HepG2 (cell line): ENCODE results near the gene USP5. TPM values are rescaled to one million over a fixed set of nuclear protein-coding genes. Genes with fewer than 3 reads are reported as not detected.

Source experiments
- AHDC1 ChIP-seq: sonication (generic); formaldehyde crosslinking; IDR thresholded peaks from 2 replicates; pipeline ENCODE4 v1.5.1; 2020; ENCODE audit warnings: mild to moderate bottlenecking, missing genetic modification reagents, borderline replicate concordance
- MIXL1 ChIP-seq: IDR thresholded peaks from 2 replicates; pipeline ENCODE4 v1.6.1; 2016
- NR0B2 ChIP-seq: sonication (generic); formaldehyde crosslinking; IDR thresholded peaks from 2 replicates; pipeline ENCODE4 v1.4.0; 2020; ENCODE audit warnings: mild to moderate bottlenecking, missing genetic modification reagents
- TARDBP ChIP-seq: sonication (generic); formaldehyde crosslinking; IDR thresholded peaks from 2 replicates; pipeline ENCODE4 v1.8.0; 2022; ENCODE audit warnings: mild to moderate bottlenecking, missing genetic modification reagents
- TBX3 ChIP-seq: fragments of 450-650 bp; IDR thresholded peaks from 2 replicates; pipeline ENCODE4 v1.6.1; 2017; ENCODE audit warnings: antibody characterized with exemption, mild to moderate bottlenecking, inconsistent platforms, borderline replicate concordance
- ZBTB34 ChIP-seq: sonication (generic); formaldehyde crosslinking; IDR thresholded peaks from 2 replicates; pipeline ENCODE4 v1.8.0; 2022; ENCODE audit warnings: mild to moderate bottlenecking, missing genetic modification reagents
- ZBTB43 ChIP-seq: sonication (generic); formaldehyde crosslinking; conservative IDR thresholded peaks from 2 replicates; pipeline ENCODE4 v1.4.0; 2020; ENCODE audit warnings: missing genetic modification reagents
- ZNF101 ChIP-seq: sonication (generic); formaldehyde crosslinking; IDR thresholded peaks from 2 replicates; pipeline ENCODE4 v1.4.0; 2020; ENCODE audit warnings: mild to moderate bottlenecking, low read depth, missing genetic modification reagents, borderline replicate concordance
- ZNF407 ChIP-seq: sonication (generic); formaldehyde crosslinking; IDR thresholded peaks from one replicate; pipeline ENCODE4 v1.5.1; 2020; ENCODE audit warnings: mild to moderate bottlenecking, missing genetic modification reagents; ENCODE audit errors: not compliant biosample characterization
- ZNF547 ChIP-seq: sonication (generic); formaldehyde crosslinking; IDR thresholded peaks from 2 replicates; pipeline ENCODE4 v1.5.1; 2020; ENCODE audit warnings: mild to moderate bottlenecking, missing genetic modification reagents
- polyA plus RNA-seq, 8 experiments: library from polyadenylated mRNA; depleted of rRNA in 3 of 8; stranded (reverse) in 7 of 8; unstranded in 1 of 8; fragments of >200 nt; fragmentation: Illumina TruSeq in 4 of 8; extraction: Trizol in 4 of 8; gene quantifications; 2 replicates each; pipeline versions ENCODE4 v1.2.1 to v1.2.3, GENCODE V29; 2011 to 2016; ENCODE audit warnings: low read depth in 4 of 8, missing spikeins in 1 of 8, mixed read lengths in 1 of 8; ENCODE audit not compliant: insufficient read depth in 1 of 8
- total RNA-seq, 5 experiments: library from RNA; depleted of rRNA; stranded (reverse); fragments of >200 nt; fragmentation: Illumina TruSeq; extraction: Trizol; gene quantifications; 2 replicates each; pipeline ENCODE4 v1.2.3, GENCODE V29; 2016; ENCODE audit warnings: low read depth in 1 of 5

USP5 gene
- total and polyA plus RNA-seq, 2 of the 13 experiments (the other 11 are each of a cell fraction or from before 2014, with no cell fraction given): 39.6 to 56.0 TPM

- TF ChIP-seq AHDC1 (CRISPR knock-in tag): 0 out of 2 replicates have a peak, but pooled peaks have one; percentile 55
- TF ChIP-seq ZBTB43 (CRISPR knock-in tag): no peak
- peak; percentile 85 for TF ChIP-seq ZNF547 (CRISPR knock-in tag)
- TF ChIP-seq TBX3: no peak
- TF ChIP-seq NR0B2 (CRISPR knock-in tag): 0 out of 2 replicates have a peak, but pooled peaks have one; percentile 25
- no peak for TF ChIP-seq ZNF101 (CRISPR knock-in tag)
- TF ChIP-seq TARDBP (CRISPR knock-in tag): no peak
- TF ChIP-seq ZNF407: no peak
- peak; percentile 25; the same call in 1 of the 2 replicates for TF ChIP-seq ZBTB34 (CRISPR knock-in tag)
- no peak for TF ChIP-seq MIXL1 (CRISPR knock-in tag)
Observed at GRCh38 chr12:6828781-6829535, 23.0 kb upstream of the USP5 start (continued).
